Heart left ventricle (tissue), 13 donors: Measurements from ENCODE around the gene GSTCD.

ENCODE experiments used
- POLR2A ChIP-seq, 2 donors: fragments of 450-650 bp; IDR thresholded peaks; one replicate each; pipeline ENCODE4 v1.6.1; 2017; ENCODE audit warnings: antibody characterized with exemption in 2 of 2, mild to moderate bottlenecking in 2 of 2, moderate library complexity in 2 of 2
- TF ChIP-seq, protein P1 (sequence below), 12 donors: fragments of 200-600 bp; sonication (generic) in 4 of 12; IDR thresholded peaks; one replicate each; pipeline versions ENCODE4 v1.5.0 to v1.8.0; 2018 to 2022; ENCODE audit warnings: antibody characterized with exemption in 12 of 12, mild to moderate bottlenecking in 5 of 12
- donor health status: ischemic (EF 13 %, LVEDD 7.1; RV severe dilation, severe dysfunction).
- donor health status: DM: no; HTN: yes; CAD: no.
- donor health status: DM: no; HTN: no; CAD: no.
- donor health status: ischemic (EF 25% LVEDD 6.9; RV normal size, moderate dysfunction).
- donor health status: ischemic (EF 25% LVEDD 5.7; RV mildly dilated, moderate dysfunction).
- donor health status: ischemic (EF 35%, LVEDD 5.7; RV mildly dilated, moderate dysfunction).
- donor health status: nonischemic (EF 11% LVEDD 7.7; RV severe dilation, severe dysfunction).
- donor health status: DM: yes; HTN: yes; CAD: no.
- donor health status: PGD.
- donor health status: ischemic (EF 29% LVEDD 5.4; RV normal size, mild dysfunction).
- donor health status: nonischemic (EF 23%, LVEDD 6.1; RV moderate dilation, normal function).

DNA sequence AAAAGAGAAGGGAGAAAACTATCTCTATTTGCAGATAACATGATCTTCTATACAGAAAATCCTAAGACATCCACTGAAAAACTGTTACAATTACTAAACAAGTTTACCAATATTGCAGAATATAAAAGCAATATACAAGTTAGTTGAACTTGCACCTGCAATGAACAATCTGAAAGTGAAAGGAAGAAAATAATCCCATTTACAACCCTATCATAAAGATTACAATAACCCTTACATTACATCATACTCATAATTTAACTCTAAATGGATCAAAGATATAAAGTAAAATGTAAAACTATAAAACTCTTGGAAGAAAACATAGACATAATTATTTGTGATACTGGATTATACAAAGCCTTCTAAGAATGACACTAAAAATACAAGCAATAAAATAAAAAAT is 77.2 kb downstream of the GSTCD start:
- no peak for TF ChIP-seq POLR2A (IDR thresholded peaks at IDR 0.05)
- TF ChIP-seq, protein P1, sequence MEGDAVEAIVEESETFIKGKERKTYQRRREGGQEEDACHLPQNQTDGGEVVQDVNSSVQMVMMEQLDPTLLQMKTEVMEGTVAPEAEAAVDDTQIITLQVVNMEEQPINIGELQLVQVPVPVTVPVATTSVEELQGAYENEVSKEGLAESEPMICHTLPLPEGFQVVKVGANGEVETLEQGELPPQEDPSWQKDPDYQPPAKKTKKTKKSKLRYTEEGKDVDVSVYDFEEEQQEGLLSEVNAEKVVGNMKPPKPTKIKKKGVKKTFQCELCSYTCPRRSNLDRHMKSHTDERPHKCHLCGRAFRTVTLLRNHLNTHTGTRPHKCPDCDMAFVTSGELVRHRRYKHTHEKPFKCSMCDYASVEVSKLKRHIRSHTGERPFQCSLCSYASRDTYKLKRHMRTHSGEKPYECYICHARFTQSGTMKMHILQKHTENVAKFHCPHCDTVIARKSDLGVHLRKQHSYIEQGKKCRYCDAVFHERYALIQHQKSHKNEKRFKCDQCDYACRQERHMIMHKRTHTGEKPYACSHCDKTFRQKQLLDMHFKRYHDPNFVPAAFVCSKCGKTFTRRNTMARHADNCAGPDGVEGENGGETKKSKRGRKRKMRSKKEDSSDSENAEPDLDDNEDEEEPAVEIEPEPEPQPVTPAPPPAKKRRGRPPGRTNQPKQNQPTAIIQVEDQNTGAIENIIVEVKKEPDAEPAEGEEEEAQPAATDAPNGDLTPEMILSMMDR (IDR thresholded peaks at IDR 0.05), result no peak
